GM10266 (cell line): ENCODE data around the gene TMEM88.

Experiments used
- DNase-seq: peaks from one replicate; pipeline ENCODE4 v3.0.0; 2012; ENCODE audit errors: extremely low spot score
- CTCF ChIP-seq: IDR thresholded peaks from 2 replicates; pipeline ENCODE4 v1.5.1; 2012; ENCODE audit warnings: mild to moderate bottlenecking, low read depth; ENCODE audit not compliant: control insufficient read depth, insufficient read depth; ENCODE audit errors: missing control alignments

The TMEM88 gene

DNA sequence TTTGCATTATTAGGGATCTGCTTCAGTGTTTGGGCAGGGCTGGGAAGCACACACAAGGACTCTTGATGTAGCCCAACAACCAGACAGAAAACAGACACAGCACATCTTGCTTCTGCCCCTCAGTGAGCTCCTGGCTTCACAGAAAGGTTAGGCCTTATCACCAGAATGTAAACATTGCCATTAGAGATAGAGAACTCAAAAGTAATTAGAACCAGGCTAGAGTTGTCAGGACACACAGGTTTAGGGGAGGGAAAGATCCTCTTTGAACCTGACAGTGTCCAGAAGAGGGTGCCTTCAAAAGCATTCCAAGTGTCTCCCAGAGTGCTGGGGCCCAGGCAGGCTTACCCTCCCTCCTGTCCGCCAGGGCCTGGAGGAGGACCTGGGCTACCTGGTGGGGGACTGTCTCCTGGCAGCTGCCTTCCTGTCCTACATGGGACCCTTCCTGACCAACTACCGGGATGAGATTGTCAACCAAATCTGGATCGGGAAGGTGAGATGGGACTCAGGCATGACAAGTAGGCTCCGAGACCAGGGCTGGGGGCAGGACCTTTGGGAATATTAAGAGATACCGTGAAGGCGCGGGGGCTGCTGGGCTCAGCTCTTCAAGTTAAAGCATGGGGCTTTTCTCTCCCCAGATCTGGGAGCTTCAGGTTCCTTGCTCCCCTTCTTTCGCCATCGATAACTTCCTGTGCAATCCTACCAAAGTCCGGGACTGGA lies 37.8 kb upstream of the TMEM88 start:
- TF ChIP-seq CTCF, result no peak
- DNase-seq, result no peak

GRCh38 chr17:7817643-7817964 lies 37.3 kb upstream of the TMEM88 start:
- no peak for DNase-seq
- no peak for TF ChIP-seq CTCF

GRCh38 chr17:7818026-7818425 lies 36.8 kb upstream of the TMEM88 start:
- no peak for DNase-seq
- no peak for TF ChIP-seq CTCF

GRCh38 chr17:7818746-7819645 lies 35.9 kb upstream of the TMEM88 start:
- no peak for TF ChIP-seq CTCF
- no peak for DNase-seq

GRCh38 chr17:7820231-7820630 lies 34.6 kb upstream of the TMEM88 start:
- no peak for TF ChIP-seq CTCF
- no peak for DNase-seq

- DNase-seq, result no peak
- no peak for TF ChIP-seq CTCF
Measured at GRCh38 chr17:7822126-7822525, 32.7 kb upstream of the TMEM88 start.

DNA sequence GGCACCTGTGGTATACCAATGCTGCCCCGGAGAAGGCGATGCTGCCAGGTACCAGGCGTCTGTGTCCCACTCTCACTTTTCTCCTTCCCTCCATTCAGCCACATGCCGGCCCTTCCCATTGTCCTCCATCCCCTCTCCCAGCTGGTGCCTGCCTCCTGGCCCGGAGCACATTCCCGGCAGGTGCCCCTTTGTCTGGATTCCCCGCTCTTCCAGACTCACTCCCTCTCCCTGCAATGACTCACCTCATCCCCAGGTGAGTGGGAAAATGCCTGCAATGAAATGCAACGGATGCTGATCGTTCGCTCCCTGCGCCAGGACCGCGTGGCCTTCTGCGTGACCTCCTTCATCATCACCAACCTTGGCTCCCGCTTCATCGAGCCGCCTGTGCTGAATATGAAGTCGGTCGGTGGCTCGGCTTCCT lies 31.3 kb upstream of the TMEM88 start:
- no peak for DNase-seq
- TF ChIP-seq CTCF, result no peak
